Right lobe of liver (tissue), 6 donors: ENCODE measurements around the gene ZMYND8. TPM values are rescaled to one million over a fixed set of nuclear protein-coding genes. Genes with fewer than 3 reads are reported as not detected.

Experiments
- ATAC-seq, 4 donors: fragments of 200-7000 bp; cut with Tn5 transposase; one replicate each; pipeline ENCODE4 v1.9.1; 2020; ENCODE audit warnings: mild to moderate bottlenecking in 4 of 4, moderate library complexity in 4 of 4
- DNase-seq, 3 donors: peaks; one replicate each; pipeline ENCODE4 v3.0.0-alpha.2; 2020
- H3K27ac ChIP-seq, 3 donors: fragments of 200-600 bp; one replicate each; pipeline ENCODE4 v1.8.0; 2022
- H3K27me3 ChIP-seq, 2 donors: fragments of 200-600 bp; one replicate each; pipeline ENCODE4 v1.8.0; 2022
- H3K36me3 ChIP-seq, 4 donors: fragments of 200-600 bp; sonication (generic) in 1 of 4; one replicate each; pipeline versions ENCODE4 v1.5.1 to v1.8.0; 2017 to 2022; ENCODE audit warnings: control low read depth in 1 of 4
- H3K4me1 ChIP-seq, 4 donors: fragments of 200-600 bp; sonication (generic) in 1 of 4; one replicate each; pipeline versions ENCODE4 v1.5.1 to v1.8.0; 2017 to 2022; ENCODE audit warnings: control low read depth in 1 of 4
- H3K4me3 ChIP-seq, 3 donors: fragments of 200-600 bp; one replicate each; pipeline ENCODE4 v1.8.0; 2022
- H3K9me3 ChIP-seq, 4 donors: fragments of 200-600 bp; sonication (generic) in 1 of 4; one replicate each; pipeline versions ENCODE4 v1.5.1 to v1.8.0; 2017 to 2022; ENCODE audit warnings: control low read depth in 1 of 4
- POLR2A ChIP-seq: fragments of 450-650 bp; IDR thresholded peaks from one replicate; pipeline ENCODE4 v1.6.1; 2017; ENCODE audit warnings: antibody characterized with exemption, mild to moderate bottlenecking
- WGBS: methylation state at CpG from one replicate; pipeline ENCODE4 v1.1.6; 2018; ENCODE audit warnings: low coverage, low lambda C conversion rate; ENCODE audit not compliant: insufficient coverage; ENCODE audit errors: missing lambda C conversion rate; 5-methylcytosine and 5-hydroxymethylcytosine counted together
- intact Hi-C, 2 donors: fragments of 100-400 bp; cut with DNase I; formaldehyde crosslinking; loops; one replicate each; pipeline versions ENCODE4 v1.11.2 to v1.14.1; 2022
- total RNA-seq, 6 experiments: library from RNA; depleted of rRNA in 2 of 6; stranded (reverse); fragments of >200 nt in 2 of 6; fragmentation: NEBNext Ultra II Directional in 3 of 6; extraction: Animal tissue kit (Norgen Biotek cat#: 25700) in 3 of 6; gene quantifications; one replicate each; pipeline versions ENCODE4 v1.1.0 to v1.2.4, GENCODE V29; 2016 to 2023
- TF ChIP-seq, protein P1 (sequence below), 4 donors: fragments of 200-600 bp in 3 of 4; fragments of 450-650 bp in 1 of 4; IDR thresholded peaks; one replicate each; pipeline versions ENCODE4 v1.5.1 to v1.8.0; 2016 to 2022; ENCODE audit warnings: antibody characterized with exemption in 4 of 4, mild to moderate bottlenecking in 2 of 4
- donor health status: DM: no; HTN: yes; CAD: no.
- donor health status: DM: no; HTN: no; CAD: no.
- donor health status: DM: no; HTN: no; CAD: no.
- donor health status: DM: no; HTN: yes; CAD: no.
- donor health status: DM: no; HTN: yes; CAD: no.

Gene ZMYND8
- total RNA-seq, 6 experiments from 2014 or later: 7.8 to 25.7 (median 13.8) TPM

DNA sequence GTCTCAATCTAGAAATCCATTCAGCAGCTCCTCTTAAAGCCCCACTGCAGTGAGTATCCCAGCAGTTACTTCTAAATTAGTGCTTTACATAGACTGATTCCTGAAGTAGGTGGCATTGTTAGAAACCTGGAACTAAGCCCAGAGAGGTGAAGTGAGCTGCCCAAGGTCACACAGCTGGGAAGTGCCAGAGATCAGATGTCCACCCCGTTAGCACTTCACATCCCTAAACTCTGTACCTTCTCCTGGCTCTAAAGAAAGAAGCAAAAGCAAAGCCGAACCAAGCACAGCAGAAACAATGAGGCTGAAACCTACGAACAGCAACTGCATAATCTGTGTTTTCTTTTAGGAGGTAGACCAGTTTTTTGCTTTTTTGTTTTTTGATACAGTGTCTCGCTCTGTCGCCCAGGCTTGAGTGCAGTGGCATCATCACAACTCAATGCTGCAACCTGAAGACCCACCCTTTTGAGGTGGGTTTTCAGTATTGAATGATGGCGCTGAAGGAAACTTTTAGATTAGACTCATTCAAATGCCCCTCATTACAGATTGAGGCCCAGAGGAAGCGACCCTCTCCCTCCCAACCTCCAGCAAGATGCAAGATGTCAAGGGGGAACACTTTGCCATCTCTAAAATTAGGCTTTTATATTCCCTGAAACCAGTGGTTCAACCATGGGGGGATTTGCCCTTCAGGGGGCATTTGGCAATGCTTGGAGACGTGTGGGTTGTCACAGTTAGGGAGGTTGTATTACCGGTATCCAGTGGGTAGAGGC, 3.2 kb upstream of the ZMYND8 start:
- H3K27me3 ChIP-seq: no peaks in the 10 kb centered on the region
- H3K9me3 ChIP-seq: no peaks in the 10 kb centered on the region
- no peaks in the 10 kb centered on the region for H3K36me3 ChIP-seq
- H3K4me1 ChIP-seq: peaks cover 0 to 66% (median 51%) of the 10 kb centered on the region in 4 donors
- no peak overlapping the region for H3K4me3 ChIP-seq
- H3K27ac ChIP-seq: peak overlapping the region; percentile 93 to 98 (median 98)
- TF ChIP-seq, protein P1, sequence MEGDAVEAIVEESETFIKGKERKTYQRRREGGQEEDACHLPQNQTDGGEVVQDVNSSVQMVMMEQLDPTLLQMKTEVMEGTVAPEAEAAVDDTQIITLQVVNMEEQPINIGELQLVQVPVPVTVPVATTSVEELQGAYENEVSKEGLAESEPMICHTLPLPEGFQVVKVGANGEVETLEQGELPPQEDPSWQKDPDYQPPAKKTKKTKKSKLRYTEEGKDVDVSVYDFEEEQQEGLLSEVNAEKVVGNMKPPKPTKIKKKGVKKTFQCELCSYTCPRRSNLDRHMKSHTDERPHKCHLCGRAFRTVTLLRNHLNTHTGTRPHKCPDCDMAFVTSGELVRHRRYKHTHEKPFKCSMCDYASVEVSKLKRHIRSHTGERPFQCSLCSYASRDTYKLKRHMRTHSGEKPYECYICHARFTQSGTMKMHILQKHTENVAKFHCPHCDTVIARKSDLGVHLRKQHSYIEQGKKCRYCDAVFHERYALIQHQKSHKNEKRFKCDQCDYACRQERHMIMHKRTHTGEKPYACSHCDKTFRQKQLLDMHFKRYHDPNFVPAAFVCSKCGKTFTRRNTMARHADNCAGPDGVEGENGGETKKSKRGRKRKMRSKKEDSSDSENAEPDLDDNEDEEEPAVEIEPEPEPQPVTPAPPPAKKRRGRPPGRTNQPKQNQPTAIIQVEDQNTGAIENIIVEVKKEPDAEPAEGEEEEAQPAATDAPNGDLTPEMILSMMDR (IDR thresholded peaks at IDR 0.05): no peak
- TF ChIP-seq POLR2A: no peak
- WGBS: 51% methylated on average over 9 of the region's 9 CpGs
- intact Hi-C loops: no loop called here
- peak in 2 of 4 donors; percentile 2 to 13 for ATAC-seq
- DNase-seq: peak in 2 of 3 donors; percentile 41 to 46

- intact Hi-C loops: no loop called here
- peak; percentile 46 to 71 (median 62) for ATAC-seq
These were observed 2.4 kb upstream of the ZMYND8 start for GRCh38 chr20:47358672-47359529.

DNA sequence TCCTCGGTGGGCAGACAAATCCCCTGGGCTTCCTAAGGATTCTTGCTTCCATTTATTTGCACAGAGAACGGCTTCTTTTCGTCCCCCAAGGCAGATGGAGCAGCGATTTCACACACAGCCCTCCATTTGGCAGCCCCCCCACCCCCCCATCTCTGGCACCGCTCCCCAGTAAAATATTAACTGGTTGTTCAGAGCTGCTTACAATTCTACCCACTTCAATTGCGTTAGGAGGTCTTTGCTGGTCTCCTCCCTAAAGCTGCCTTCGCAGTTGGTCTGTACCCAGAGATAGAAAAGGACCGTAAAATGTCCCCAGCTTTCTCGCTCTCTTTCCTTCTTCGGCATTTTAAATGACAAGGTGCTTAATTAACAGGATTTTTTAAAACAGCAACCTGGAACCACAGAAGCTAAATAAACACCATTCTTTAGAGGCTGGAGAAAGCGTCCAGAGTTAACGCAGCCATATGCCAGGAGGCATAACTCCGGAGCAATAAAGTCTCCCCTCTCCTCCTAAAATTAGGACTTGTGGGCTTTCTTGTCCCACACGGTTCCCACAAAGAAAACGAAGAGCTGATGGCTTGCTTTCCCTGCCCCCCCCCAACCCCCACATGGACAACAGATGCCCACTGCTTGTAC, 1.7 kb upstream of the ZMYND8 start:
- no peaks in the 10 kb centered on the region for H3K9me3 ChIP-seq
- no peaks in the 10 kb centered on the region for H3K27me3 ChIP-seq
- TF ChIP-seq, protein P1 (IDR thresholded peaks at IDR 0.05): no peak
- TF ChIP-seq POLR2A: no peak
- ATAC-seq: peak in 3 of 4 donors; percentile 5 to 41 (median 8)
- no peaks in the 10 kb centered on the region for H3K36me3 ChIP-seq
- H3K27ac ChIP-seq: peak overlapping the region; percentile 93 to 98 (median 98)
- peak overlapping the region in 2 of 3 donors; percentile 20 to 28 for H3K4me3 ChIP-seq
- intact Hi-C loops: no loop called here
- H3K4me1 ChIP-seq: peaks cover 0 to 82% (median 63%) of the 10 kb centered on the region in 4 donors
- peak in 2 of 3 donors; percentile 0 to 5 for DNase-seq
- 21% methylated on average over 15 of the region's 15 CpGs for WGBS

More at GRCh38 chr20:47358672-47359529, 2.4 kb upstream of the ZMYND8 start:
- Histone ChIP-seq H3K4me3 (peak overlapping the region in 2 of 3 donors; percentile 20 to 28), H3K27me3 (no peaks in the 10 kb centered on the region), H3K36me3 (no peaks in the 10 kb centered on the region), H3K4me1 (peaks cover 0 to 74% (median 57%) of the 10 kb centered on the region in 4 donors), H3K9me3 (no peaks in the 10 kb centered on the region), H3K27ac (peak overlapping the region; percentile 93 to 98 (median 98))
- peak; percentile 91 for TF ChIP-seq POLR2A
- TF ChIP-seq, protein P1 (IDR thresholded peaks at IDR 0.05): no peak
- peak; percentile 75 to 92 (median 79) for DNase-seq
- 5% methylated on average over 17 of the region's 17 CpGs for WGBS

DNA sequence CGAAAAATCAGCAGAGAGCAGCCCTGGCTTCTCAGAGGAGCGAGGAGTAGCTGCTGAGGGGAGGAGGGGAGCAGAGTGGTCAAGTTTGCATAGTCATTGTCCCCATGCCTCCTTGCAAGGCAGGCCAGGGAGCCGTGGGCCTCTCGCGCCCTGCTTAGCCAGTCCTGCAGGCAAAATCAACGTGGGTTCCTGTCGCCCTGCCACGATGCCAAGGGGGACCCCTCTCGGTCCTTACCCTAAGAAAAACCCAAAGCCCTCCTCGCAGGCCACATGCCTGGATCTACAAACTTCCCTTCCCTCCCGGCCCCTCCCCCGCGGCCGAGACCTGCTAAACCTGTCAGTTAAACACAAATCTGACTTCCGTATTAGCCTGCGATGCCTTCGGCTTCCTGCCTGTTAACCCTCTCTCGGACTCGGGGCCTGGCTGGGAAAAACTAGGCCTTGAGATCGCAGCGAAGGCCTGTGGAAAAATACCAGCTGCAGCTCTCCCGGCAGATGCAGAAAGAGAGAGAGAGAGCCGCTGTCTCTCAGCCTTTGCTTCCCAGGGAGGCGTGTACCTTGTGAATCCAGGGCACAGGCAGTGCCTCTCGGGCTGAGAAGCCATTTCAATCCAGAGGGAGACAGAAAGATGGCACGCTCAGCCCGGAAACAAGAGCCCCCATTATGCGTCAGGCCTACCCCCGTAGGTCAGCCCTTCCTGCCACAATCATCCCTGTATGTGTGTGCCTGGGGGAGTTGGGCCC, 968 bp upstream of the ZMYND8 start:
- peaks cover 0 to 89% (median 66%) of the 10 kb centered on the region in 4 donors for H3K4me1 ChIP-seq
- WGBS: 0% methylated on average over 10 of the region's 29 CpGs
- H3K27me3 ChIP-seq: no peaks in the 10 kb centered on the region
- H3K4me3 ChIP-seq: peak overlapping the region in 2 of 3 donors; percentile 14 to 20
- ATAC-seq (peak; percentile 15 to 48 (median 25)), DNase-seq (peak; percentile 87 to 90 (median 89))
- H3K9me3 ChIP-seq: no peaks in the 10 kb centered on the region
- intact Hi-C loops: no loop called here
- peak overlapping the region; percentile 93 to 98 (median 98) for H3K27ac ChIP-seq
- no peaks in the 10 kb centered on the region for H3K36me3 ChIP-seq
- TF ChIP-seq, protein P1 (IDR thresholded peaks at IDR 0.05): no peak
- peak; percentile 60 for TF ChIP-seq POLR2A
